Measurements from ENCODE around the gene SUZ12. TPM values are rescaled to one million over a fixed set of nuclear protein-coding genes. Genes with fewer than 3 reads are reported as not detected.

The SUZ12 gene
- polyA plus RNA-seq, 1 donor from 2014 or later = 42.1 TPM

DNA sequence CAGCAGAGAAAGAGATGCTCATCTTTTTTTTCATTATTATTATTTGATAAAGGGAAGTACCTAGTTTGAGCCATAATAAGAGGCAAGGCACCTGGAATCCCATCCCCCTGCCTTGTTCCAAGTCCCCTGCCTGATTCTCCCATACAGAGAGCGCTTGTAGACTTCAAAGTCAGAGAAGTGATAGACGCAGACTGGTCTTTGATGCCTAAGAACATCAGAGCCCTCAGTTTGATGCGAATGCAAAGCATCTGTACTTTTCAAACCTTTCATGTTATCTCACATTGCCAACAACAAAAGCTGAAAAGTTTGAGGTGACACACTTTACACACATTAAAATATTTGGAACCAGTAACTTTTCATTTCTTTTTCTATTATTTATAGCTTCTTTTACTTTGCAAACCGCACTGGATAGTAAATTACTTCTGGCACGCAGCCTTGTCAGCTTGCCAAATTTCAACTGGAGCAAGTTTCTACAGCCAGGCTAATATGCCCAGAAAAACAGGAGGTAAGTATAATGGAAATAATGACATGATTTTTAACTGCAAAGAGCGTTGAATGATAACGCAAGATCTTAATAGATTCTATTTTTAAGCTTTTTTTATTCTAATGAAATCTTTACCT, 29.4 kb upstream of the SUZ12 start:
- Histone ChIP-seq H4K20me1 (ENCODE audit: insufficient read depth) (no peaks in the 10 kb centered on the region), H3K79me2 (replicated peaks; ENCODE audit: insufficient read depth, low read length) (no peaks in the 10 kb centered on the region), H3K27me3 (ENCODE audit: insufficient read depth, low read depth, low read length) (no peaks in the 10 kb centered on the region), H3K9me3 (ENCODE audit: low read length) (no peaks in the 10 kb centered on the region), H3K4me3 (ENCODE audit: low read length) (no peak overlapping the region), H3K9ac (ENCODE audit: low read length) (no peak overlapping the region), H3F3A (ENCODE audit: insufficient read depth, low read length, poor library complexity, severe bottlenecking) (no peaks in the 10 kb centered on the region), H3K36me3 (ENCODE audit: insufficient read depth, low read length) (no peaks in the 10 kb centered on the region), H3K4me2 (ENCODE audit: low read length) (no peak overlapping the region), H3K27ac (ENCODE audit: low read length) (no peak overlapping the region), H3K9me2 (ENCODE audit: insufficient read depth, low read length) (no peaks in the 10 kb centered on the region), H2AFZ (ENCODE audit: low read depth, low read length) (no peak overlapping the region)
- no peak for TF ChIP-seq MXI1 (conservative IDR thresholded peaks at IDR 0.05; ENCODE audit: poor library complexity, severe bottlenecking)
- TF ChIP-seq, protein P1, sequence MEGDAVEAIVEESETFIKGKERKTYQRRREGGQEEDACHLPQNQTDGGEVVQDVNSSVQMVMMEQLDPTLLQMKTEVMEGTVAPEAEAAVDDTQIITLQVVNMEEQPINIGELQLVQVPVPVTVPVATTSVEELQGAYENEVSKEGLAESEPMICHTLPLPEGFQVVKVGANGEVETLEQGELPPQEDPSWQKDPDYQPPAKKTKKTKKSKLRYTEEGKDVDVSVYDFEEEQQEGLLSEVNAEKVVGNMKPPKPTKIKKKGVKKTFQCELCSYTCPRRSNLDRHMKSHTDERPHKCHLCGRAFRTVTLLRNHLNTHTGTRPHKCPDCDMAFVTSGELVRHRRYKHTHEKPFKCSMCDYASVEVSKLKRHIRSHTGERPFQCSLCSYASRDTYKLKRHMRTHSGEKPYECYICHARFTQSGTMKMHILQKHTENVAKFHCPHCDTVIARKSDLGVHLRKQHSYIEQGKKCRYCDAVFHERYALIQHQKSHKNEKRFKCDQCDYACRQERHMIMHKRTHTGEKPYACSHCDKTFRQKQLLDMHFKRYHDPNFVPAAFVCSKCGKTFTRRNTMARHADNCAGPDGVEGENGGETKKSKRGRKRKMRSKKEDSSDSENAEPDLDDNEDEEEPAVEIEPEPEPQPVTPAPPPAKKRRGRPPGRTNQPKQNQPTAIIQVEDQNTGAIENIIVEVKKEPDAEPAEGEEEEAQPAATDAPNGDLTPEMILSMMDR (IDR thresholded peaks at IDR 0.05; ENCODE audit: poor library complexity, severe bottlenecking) = no peak
- TF ChIP-seq TAF1 (IDR thresholded peaks at IDR 0.05; ENCODE audit: low read depth) = no peak

- H3K27me3 ChIP-seq (ENCODE audit: insufficient read depth, low read depth, low read length) = no peaks in the 10 kb centered on the region
- TF ChIP-seq MXI1 (conservative IDR thresholded peaks at IDR 0.05; ENCODE audit: poor library complexity, severe bottlenecking) (no peak), TAF1 (IDR thresholded peaks at IDR 0.05; ENCODE audit: low read depth) (no peak), SMC3 (conservative IDR thresholded peaks at IDR 0.05; ENCODE audit: poor library complexity) (no peak), RAD21 (conservative IDR thresholded peaks at IDR 0.05) (no peak), REST (IDR thresholded peaks at IDR 0.05; ENCODE audit: borderline replicate concordance) (no peak), POLR2AphosphoS5 (IDR thresholded peaks at IDR 0.05) (no peak), EP300 (conservative IDR thresholded peaks at IDR 0.05; ENCODE audit: poor library complexity, severe bottlenecking) (no peak), EZH2 (IDR thresholded peaks at IDR 0.05; ENCODE audit: borderline replicate concordance, insufficient read depth, low read length, poor library complexity, severe bottlenecking) (no peak)
- TF ChIP-seq, protein P1 (IDR thresholded peaks at IDR 0.05; ENCODE audit: poor library complexity, severe bottlenecking) = no peak
- no peak overlapping the region for H3K27ac ChIP-seq (ENCODE audit: low read length)
- no peak overlapping the region for H3K4me2 ChIP-seq (ENCODE audit: low read length)
- H3K9ac ChIP-seq (ENCODE audit: low read length) = no peak overlapping the region
- H3K36me3 ChIP-seq (ENCODE audit: insufficient read depth, low read length) = no peaks in the 10 kb centered on the region
- H3K79me2 ChIP-seq (replicated peaks; ENCODE audit: insufficient read depth, low read length) = no peaks in the 10 kb centered on the region
- no peaks in the 10 kb centered on the region for H3K9me2 ChIP-seq (ENCODE audit: insufficient read depth, low read length)
- H4K20me1 ChIP-seq (ENCODE audit: insufficient read depth) = no peaks in the 10 kb centered on the region
- H2AFZ ChIP-seq (ENCODE audit: low read depth, low read length) = no peak overlapping the region
- no peaks in the 10 kb centered on the region for H3K9me3 ChIP-seq (ENCODE audit: low read length)
- H3F3A ChIP-seq (ENCODE audit: insufficient read depth, low read length, poor library complexity, severe bottlenecking) = no peaks in the 10 kb centered on the region
- H3K4me3 ChIP-seq (ENCODE audit: low read length) = no peak overlapping the region
Observed at GRCh38 chr17:31908386-31908785, 28.4 kb upstream of the SUZ12 start.

Data from neural cell (in vitro differentiated cells).